ENCODE measurements around the gene CCNL2. TPM values are rescaled to one million over a fixed set of nuclear protein-coding genes. Genes with fewer than 3 reads are reported as not detected.
A peak's percentile ranks its signal among the peaks of the same experiment; 100 is the strongest.

Gene CCNL2
- total and polyA plus RNA-seq, 2 of the 13 experiments (the other 11 are each of a cell fraction or from before 2014, with no cell fraction given), result 105 to 340 TPM

- TF ChIP-seq MNT (IDR thresholded peaks at IDR 0.05) (no peak), PLSCR1 (CRISPR knock-in tag; IDR thresholded peaks at IDR 0.05; ENCODE audit: borderline replicate concordance) (no peak), RNF2 (conservative IDR thresholded peaks at IDR 0.05; ENCODE audit: low read depth) (no peak), ZNF788 (CRISPR knock-in tag; IDR thresholded peaks at IDR 0.05; ENCODE audit: borderline replicate concordance) (no peak), ZNF660 (CRISPR knock-in tag; IDR thresholded peaks at IDR 0.05; ENCODE audit: borderline replicate concordance, low read depth) (no peak), ESRRA (CRISPR knock-in tag; IDR thresholded peaks at IDR 0.05; ENCODE audit: low read depth) (no peak), YEATS2 (CRISPR knock-in tag; IDR thresholded peaks at IDR 0.05; ENCODE audit: borderline replicate concordance) (peak; percentile 84), KAT7 (CRISPR knock-in tag; IDR thresholded peaks at IDR 0.05; ENCODE audit: borderline replicate concordance) (no peak), RCOR2 (CRISPR knock-in tag; IDR thresholded peaks at IDR 0.05) (no peak), ZNF468 (CRISPR knock-in tag; IDR thresholded peaks at IDR 0.05) (no peak), MED1 (CRISPR knock-in tag; IDR thresholded peaks at IDR 0.05) (peak; percentile 22; the same call in 1 of the 2 replicates), ZNF274 (CRISPR knock-in tag; IDR thresholded peaks at IDR 0.05) (0 out of 2 replicates have a peak, but pooled peaks have one; percentile 50), ZNF460 (CRISPR knock-in tag; IDR thresholded peaks at IDR 0.05; ENCODE audit: borderline replicate concordance) (peak; percentile 18; the same call in 1 of the 2 replicates), PHF5A (CRISPR knock-in tag; IDR thresholded peaks at IDR 0.05; ENCODE audit: low read depth, unreplicated experiment) (peak; percentile 33), ZNF224 (CRISPR knock-in tag; IDR thresholded peaks at IDR 0.05) (no peak), TFAP4 (IDR thresholded peaks at IDR 0.05; ENCODE audit: borderline replicate concordance, low read depth) (no peak), RARA (CRISPR knock-in tag; IDR thresholded peaks at IDR 0.05) (peak; percentile 51; the same call in 1 of the 2 replicates), FOSL1 (CRISPR knock-in tag; IDR thresholded peaks at IDR 0.05; ENCODE audit: borderline replicate concordance) (no peak), ZNF354B (CRISPR knock-in tag; IDR thresholded peaks at IDR 0.05) (no peak), HMGXB4 (CRISPR knock-in tag; IDR thresholded peaks at IDR 0.05; ENCODE audit: borderline replicate concordance in 1 of 2, low read depth in 1 of 2) (peak; percentile 19 to 33; a peak in 1 of 4 replicates), SUZ12 (IDR thresholded peaks at IDR 0.05; ENCODE audit: low read depth, low read length) (no peak), ZNF598 (CRISPR knock-in tag; IDR thresholded peaks at IDR 0.05; ENCODE audit: borderline replicate concordance) (no peak), SATB2 (CRISPR knock-in tag; IDR thresholded peaks at IDR 0.05) (no peak), HNRNPLL (IDR thresholded peaks at IDR 0.05; ENCODE audit: low read depth, low read length, poor library complexity, severe bottlenecking) (peak; percentile 57), DMAP1 (CRISPR knock-in tag; IDR thresholded peaks at IDR 0.05) (peak; percentile 68; the same call in 1 of the 2 replicates), HOXA5 (CRISPR knock-in tag; IDR thresholded peaks at IDR 0.05) (no peak)
Observed at GRCh38 chr1:1358433-1359271, 40.5 kb downstream of the CCNL2 start, which contains the start of gene MXRA8 (continued).
